Mesodermal cell (in vitro differentiated cells): ENCODE results near the gene TNK1.

Source experiments
- H3K27ac ChIP-seq: 2 replicates; pipeline ENCODE4 v1.7.0; 2013; ENCODE audit warnings: mild to moderate bottlenecking, low read depth, low read length, moderate library complexity; ENCODE audit not compliant: severe bottlenecking
- H3K36me3 ChIP-seq: 2 replicates; pipeline ENCODE4 v1.7.1; 2013; ENCODE audit warnings: mild to moderate bottlenecking, low read length, moderate library complexity; ENCODE audit not compliant: control insufficient read depth, insufficient read depth
- H3K4me1 ChIP-seq: one replicate; pipeline ENCODE4 v1.7.1; 2013; ENCODE audit warnings: mild to moderate bottlenecking, low read length; ENCODE audit not compliant: insufficient read depth, control insufficient read depth, poor library complexity, severe bottlenecking
- H3K4me3 ChIP-seq: 2 replicates; pipeline ENCODE4 v1.7.0; 2013; ENCODE audit warnings: low read length, control low read depth, mild to moderate bottlenecking; ENCODE audit not compliant: insufficient read depth, poor library complexity, severe bottlenecking; ENCODE audit errors: extremely low read depth
- H3K9me3 ChIP-seq: 2 replicates; pipeline ENCODE4 v1.7.1; 2013; ENCODE audit warnings: mild to moderate bottlenecking, low read length, moderate library complexity; ENCODE audit not compliant: control insufficient read depth
- WGBS, 2 experiments: methylation state at CpG; one replicate each; pipeline ENCODE4 v1.1.5; 2013; ENCODE audit warnings: missing lambda C conversion rate in 2 of 2; ENCODE audit not compliant: insufficient coverage in 2 of 2; 5-methylcytosine and 5-hydroxymethylcytosine counted together

The TNK1 gene

GRCh38 chr17:7392696-7393612 is 12.1 kb downstream of the TNK1 start:
- H3K9me3 ChIP-seq: no peaks in the 10 kb centered on the region
- no peak overlapping the region for H3K27ac ChIP-seq
- H3K36me3 ChIP-seq: peaks cover 45% of the 10 kb centered on the region
- H3K4me3 ChIP-seq: peak overlapping the region; percentile 79
- 91 to 93% methylated on average over 28 to 29 of the region's 42 CpGs for WGBS, 2 experiments
- H3K4me1 ChIP-seq: peaks cover 10% of the 10 kb centered on the region

GRCh38 chr17:7393613-7394451 is 12.9 kb downstream of the TNK1 start:
- H3K9me3 ChIP-seq: no peaks in the 10 kb centered on the region
- WGBS, 2 experiments: 11 to 19% methylated on average over 18 to 43 of the region's 48 CpGs
- peak overlapping the region; percentile 83 for H3K27ac ChIP-seq
- H3K4me3 ChIP-seq: peak overlapping the region; percentile 79
- peaks cover 37% of the 10 kb centered on the region for H3K36me3 ChIP-seq
- H3K4me1 ChIP-seq: peaks cover 10% of the 10 kb centered on the region

GRCh38 chr17:7394452-7395191 is 13.7 kb downstream of the TNK1 start, which contains the start of gene PLSCR3:
Gene PLSCR3 (minus strand): TSS chr17:7394525. CDS start chr17:7394110, 415 bp downstream.
- Histone ChIP-seq H3K4me1 (peaks cover 10% of the 10 kb centered on the region), H3K9me3 (no peaks in the 10 kb centered on the region), H3K4me3 (peak within 1 kb of the TSS; percentile 79), H3K36me3 (peaks cover 29% of the 10 kb centered on the region), H3K27ac (peak within 1 kb of the TSS; percentile 83)
- 1% methylated on average over 46 to 67 of the region's 71 CpGs for WGBS, 2 experiments

GRCh38 chr17:7396147-7396546 is 15.3 kb downstream of the TNK1 start:
- Histone ChIP-seq H3K4me3 (no peak overlapping the region), H3K27ac (no peak overlapping the region), H3K4me1 (peaks cover 8% of the 10 kb centered on the region), H3K36me3 (peaks cover 15% of the 10 kb centered on the region), H3K9me3 (no peaks in the 10 kb centered on the region)
- 91 to 95% methylated on average over 4 of the region's 4 CpGs for whole genome bisulfite sequencing, 2 experiments

GRCh38 chr17:7398612-7399011 is 17.7 kb downstream of the TNK1 start:
- Histone ChIP-seq H3K4me3 (no peak overlapping the region), H3K27ac (no peak overlapping the region), H3K4me1 (peaks cover 8% of the 10 kb centered on the region), H3K36me3 (peaks cover 9% of the 10 kb centered on the region), H3K9me3 (no peaks in the 10 kb centered on the region)
- WGBS, 2 experiments: 79 to 85% methylated on average over 1 of the region's 2 CpGs

GRCh38 chr17:7403043-7403726 is 22.3 kb downstream of the TNK1 start:
- Histone ChIP-seq H3K4me1 (peaks cover 7% of the 10 kb centered on the region), H3K27ac (peak overlapping the region; percentile 83), H3K36me3 (peaks cover 9% of the 10 kb centered on the region), H3K9me3 (no peaks in the 10 kb centered on the region), H3K4me3 (peak overlapping the region; percentile 75)
- 27 to 40% methylated on average over 6 to 9 of the region's 16 CpGs for WGBS, 2 experiments

GRCh38 chr17:7403727-7403976 is 22.8 kb downstream of the TNK1 start:
- H3K9me3 ChIP-seq: no peaks in the 10 kb centered on the region
- peaks cover 7% of the 10 kb centered on the region for H3K4me1 ChIP-seq
- peak overlapping the region; percentile 75 for H3K4me3 ChIP-seq
- H3K36me3 ChIP-seq: peaks cover 11% of the 10 kb centered on the region
- WGBS, 2 experiments: 0% methylated on average over 7 to 11 of the region's 13 CpGs
- H3K27ac ChIP-seq: peak overlapping the region; percentile 83

GRCh38 chr17:7403977-7404736 is 23.3 kb downstream of the TNK1 start, which contains the start of gene TMEM256:
Gene TMEM256 (minus strand): TSS chr17:7404097. CDS start chr17:7404084, 13 bp downstream.
- 0% methylated on average over 21 to 34 of the region's 49 CpGs for WGBS, 2 experiments

GRCh38 chr17:7404737-7405349 is 24.0 kb downstream of the TNK1 start:
- Histone ChIP-seq H3K36me3 (peaks cover 23% of the 10 kb centered on the region), H3K9me3 (no peaks in the 10 kb centered on the region), H3K27ac (peak overlapping the region; percentile 76), H3K4me1 (peaks cover 7% of the 10 kb centered on the region), H3K4me3 (peak overlapping the region; percentile 75)
- WGBS, 2 experiments: 0% methylated on average over 45 to 55 of the region's 65 CpGs

More at GRCh38 chr17:7403977-7404736, 23.3 kb downstream of the TNK1 start, which contains the start of gene TMEM256:
- peak within 1 kb of the TSS; percentile 75 for H3K4me3 ChIP-seq
- H3K9me3 ChIP-seq: no peaks in the 10 kb centered on the region
- peaks cover 16% of the 10 kb centered on the region for H3K36me3 ChIP-seq
- H3K27ac ChIP-seq: peak within 1 kb of the TSS; percentile 83
- H3K4me1 ChIP-seq: peaks cover 7% of the 10 kb centered on the region
